GM12892 (cell line): ENCODE data around the gene NAV3.

Source experiments
- POLR2A ChIP-seq: IDR thresholded peaks from 2 replicates; pipeline ENCODE4 v1.6.1; 2011; ENCODE audit warnings: low read depth, low read length, control low read depth
- TAF1 ChIP-seq: IDR thresholded peaks from 2 replicates; pipeline ENCODE4 v1.6.1; 2011; ENCODE audit warnings: low read depth, mild to moderate bottlenecking, control low read depth, low read length, borderline replicate concordance

GRCh38 chr12:78177298-78177697, 346.6 kb downstream of the NAV3 start:
- no peak for TF ChIP-seq POLR2A
- TF ChIP-seq TAF1 = no peak
